HG02973 (cell line): ENCODE results near the gene OAS3.
A peak's percentile ranks its signal among the peaks of the same experiment; 100 is the strongest.
"Not testable (repeated sequence)": the region's sequence is repeated elsewhere in the genome, so short reads cannot be mapped to it uniquely, and the experiment has no call there.

Source experiments
- ATAC-seq: cut with Tn5 transposase; IDR thresholded peaks from one replicate; pipeline ENCODE4 v1.9.1; 2021; ENCODE audit warnings: moderate library complexity; ENCODE audit not compliant: unreplicated experiment

Gene OAS3

DNA sequence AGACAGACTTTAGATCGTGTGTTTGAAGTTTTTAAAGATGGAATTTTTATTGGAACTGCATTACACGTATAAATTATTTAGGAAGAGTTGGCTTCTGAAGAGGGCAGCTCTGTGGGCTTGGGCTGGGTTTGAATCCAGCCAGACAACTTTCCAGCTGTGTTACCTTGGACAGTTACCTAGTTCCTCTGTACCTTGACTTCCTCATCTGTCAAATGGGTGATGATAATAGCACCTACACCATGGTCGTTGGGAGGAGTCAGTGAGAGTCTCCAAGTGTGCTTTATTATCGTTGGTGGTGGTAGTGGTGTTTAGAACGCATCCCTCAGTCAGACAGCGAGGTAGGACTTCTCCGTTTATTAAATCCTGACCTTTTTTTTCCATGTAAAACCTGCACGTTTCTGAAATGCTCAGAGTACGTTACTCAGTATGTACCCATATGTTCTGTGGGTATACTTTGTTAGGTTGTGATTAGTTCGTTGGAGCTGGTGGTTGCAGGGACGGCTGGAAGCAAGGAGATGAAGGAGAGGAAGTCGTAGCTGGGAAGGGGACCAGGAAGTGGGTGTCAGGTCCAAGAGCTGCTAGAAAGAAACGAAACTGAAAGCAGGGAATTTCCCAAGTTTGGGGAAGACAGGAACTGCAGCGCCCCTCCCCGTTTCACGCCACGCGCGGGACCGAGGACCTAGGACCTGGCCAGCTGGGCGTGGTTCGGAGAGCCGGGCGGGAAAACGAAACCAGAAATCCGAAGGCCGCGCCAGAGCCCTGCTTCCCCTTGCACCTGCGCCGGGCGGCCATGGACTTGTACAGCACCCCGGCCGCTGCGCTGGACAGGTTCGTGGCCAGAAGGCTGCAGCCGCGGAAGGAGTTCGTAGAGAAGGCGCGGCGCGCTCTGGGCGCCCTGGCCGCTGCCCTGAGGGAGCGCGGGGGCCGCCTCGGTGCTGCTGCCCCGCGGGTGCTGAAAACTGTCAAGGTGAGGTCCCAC, at the start of gene OAS3:
OAS3 (plus strand) TSS at position 734 of the 979 bp plus-strand sequence; CDS start at position 791, 57 bp downstream.
- ATAC-seq, result no peak

DNA sequence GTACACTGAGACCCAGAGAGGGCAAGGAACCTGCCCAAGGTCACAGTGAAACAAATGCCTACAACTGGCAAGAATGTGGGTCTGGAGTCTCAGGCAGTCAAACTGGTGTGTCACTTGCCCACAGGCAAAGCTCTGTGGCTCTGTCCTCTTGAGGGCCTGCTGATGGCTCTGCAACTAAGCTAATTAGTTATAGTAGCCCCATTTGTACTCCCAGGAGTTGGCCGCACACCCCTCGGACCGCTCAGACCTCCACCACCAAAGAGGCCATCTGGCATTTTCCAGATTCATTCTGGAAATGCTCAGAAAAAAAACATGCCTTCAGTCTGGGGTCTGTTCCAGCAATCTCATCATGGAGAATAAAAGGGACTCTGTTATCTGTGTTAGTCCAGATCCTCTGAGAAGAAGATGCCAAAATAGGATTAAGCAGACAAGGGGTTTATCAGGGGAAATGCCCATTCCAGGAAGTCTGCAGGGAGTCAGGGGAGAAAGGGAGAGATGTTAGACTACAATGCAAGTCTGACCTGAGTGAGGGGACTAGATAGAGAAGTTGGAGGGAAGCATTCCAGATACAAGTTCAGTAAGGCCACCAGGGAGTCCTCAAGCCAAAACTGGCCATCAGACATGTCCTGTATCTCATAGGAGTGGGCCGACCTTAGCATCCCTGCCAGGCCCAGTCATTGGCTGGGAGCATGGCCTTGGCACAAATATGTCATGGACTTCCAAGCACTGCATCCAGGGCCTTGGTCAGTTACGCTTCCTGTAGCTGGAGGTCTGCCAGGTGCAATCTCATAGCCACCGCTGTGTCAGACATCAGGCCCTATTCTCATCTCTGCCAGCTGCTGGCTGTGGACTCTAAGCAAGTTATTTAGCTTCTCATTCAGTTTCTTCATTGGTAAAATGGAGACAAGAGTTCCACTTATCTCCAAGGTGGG, 46.9 kb upstream of the OAS3 start:
- ATAC-seq, result no peak

DNA sequence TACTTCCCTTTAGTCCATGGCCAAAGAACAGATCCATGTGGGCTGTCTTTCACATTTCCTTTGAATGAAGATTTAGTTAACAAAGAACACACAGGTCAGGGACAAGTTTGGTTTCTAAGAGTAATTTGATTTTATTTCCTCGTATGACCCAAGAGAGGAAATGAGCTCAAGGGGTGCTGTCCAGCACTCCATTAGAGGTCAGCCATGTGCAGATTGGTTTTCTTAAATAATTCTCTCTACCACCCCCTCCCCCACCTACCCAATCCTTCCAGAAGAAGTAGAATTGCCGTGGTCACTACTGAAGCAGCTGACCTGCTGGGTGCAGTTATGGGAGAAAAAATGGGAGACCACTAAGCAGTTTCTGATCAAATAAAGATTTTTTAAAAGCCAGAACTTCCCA, 45.4 kb upstream of the OAS3 start:
- no peak for ATAC-seq

GRCh38 chr12:112894128-112894527, 44.1 kb upstream of the OAS3 start:
- ATAC-seq, result no peak

GRCh38 chr12:112898380-112898779, 39.9 kb upstream of the OAS3 start:
- no peak for ATAC-seq

DNA sequence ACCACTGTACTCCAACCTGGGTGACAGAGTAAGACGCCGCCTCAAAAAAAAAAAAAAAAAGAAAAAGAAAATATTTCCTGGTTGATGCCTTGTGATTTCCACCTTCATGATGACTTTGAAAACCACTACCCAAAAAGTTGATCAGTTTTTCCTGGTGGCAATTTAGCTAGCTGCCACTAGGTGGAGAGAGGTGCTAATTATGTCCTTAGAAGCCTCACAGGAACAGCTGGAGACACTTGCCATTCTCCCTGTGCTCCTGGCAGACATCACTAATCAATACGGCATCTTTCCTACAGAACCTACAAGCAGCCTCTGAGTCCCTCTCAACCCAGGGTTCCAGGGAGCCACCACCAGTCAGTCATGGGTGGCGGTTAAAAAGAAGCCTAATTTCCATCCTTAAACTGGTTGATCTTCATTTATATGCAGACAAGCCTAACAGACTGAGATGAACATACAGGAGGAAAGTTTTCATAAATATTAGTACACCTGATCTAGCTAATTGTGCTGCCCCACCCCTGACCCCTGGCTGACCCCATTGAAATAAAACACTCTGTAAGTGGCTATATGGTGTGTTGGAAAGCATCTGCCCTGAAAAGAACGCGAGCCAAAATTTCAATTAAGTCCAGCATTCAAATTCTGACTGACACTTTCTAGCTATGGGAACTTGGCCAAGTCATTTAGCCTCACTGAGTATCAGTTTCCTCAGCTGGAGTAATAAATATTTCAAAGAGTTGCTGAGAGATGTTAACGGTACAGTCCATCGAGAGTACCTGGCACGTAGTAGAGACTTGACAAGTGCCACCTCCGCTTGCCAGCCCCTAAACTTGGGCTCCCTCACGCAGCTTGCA, 37.8 kb upstream of the OAS3 start:
- no peak for ATAC-seq

DNA sequence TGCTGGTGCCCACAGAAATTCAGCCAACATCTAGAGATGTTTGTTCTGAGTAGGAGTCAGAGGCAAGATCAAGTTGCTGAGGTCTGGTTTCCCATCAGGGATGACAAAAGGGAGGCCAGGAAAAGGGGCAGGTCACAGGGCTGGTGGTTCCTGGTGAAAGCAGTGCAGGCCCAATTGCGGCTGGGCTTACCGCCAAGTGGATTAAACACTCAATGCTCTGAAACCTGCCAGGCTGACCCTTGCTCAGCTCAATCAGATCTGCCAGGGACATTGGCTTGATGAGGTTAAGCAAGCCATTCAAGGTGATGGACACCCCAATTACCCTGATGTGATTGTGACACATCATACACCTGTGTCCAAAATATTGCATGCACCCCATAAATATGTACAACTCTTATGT, 37.0 kb upstream of the OAS3 start:
- no peak for ATAC-seq

- no peak for ATAC-seq
Observed at GRCh38 chr12:112904571-112904970, 33.7 kb upstream of the OAS3 start.

DNA sequence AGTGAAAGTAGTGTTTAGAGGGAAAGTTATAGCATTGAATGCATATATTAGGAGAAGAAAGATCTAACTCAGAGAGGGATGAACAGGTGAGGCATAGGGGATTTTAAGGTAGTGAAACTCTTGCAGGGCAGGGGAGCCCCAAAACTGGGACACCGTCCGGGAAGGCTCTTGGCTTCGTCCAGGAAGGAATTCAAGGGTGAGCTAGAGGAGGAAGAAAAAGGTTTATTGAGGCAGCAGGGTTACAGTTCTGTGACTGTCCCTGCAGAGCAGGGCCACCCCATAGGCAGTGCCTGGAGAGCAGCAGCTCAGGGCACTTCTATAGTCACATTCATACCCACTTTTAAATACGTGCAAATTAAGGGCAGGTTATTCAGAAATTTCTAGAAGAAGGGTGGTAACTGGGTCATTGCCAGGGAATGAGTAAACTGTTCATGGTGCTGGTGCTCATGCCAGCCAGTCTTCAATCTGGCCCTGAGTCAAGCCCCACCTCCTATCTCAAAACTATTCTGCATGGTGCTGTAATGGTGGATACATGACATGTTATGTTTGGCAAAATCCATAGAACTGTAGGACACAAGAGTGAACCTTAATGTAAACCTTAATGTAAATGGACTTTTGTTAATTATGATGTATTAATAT, 32.7 kb upstream of the OAS3 start:
- no peak for ATAC-seq

DNA sequence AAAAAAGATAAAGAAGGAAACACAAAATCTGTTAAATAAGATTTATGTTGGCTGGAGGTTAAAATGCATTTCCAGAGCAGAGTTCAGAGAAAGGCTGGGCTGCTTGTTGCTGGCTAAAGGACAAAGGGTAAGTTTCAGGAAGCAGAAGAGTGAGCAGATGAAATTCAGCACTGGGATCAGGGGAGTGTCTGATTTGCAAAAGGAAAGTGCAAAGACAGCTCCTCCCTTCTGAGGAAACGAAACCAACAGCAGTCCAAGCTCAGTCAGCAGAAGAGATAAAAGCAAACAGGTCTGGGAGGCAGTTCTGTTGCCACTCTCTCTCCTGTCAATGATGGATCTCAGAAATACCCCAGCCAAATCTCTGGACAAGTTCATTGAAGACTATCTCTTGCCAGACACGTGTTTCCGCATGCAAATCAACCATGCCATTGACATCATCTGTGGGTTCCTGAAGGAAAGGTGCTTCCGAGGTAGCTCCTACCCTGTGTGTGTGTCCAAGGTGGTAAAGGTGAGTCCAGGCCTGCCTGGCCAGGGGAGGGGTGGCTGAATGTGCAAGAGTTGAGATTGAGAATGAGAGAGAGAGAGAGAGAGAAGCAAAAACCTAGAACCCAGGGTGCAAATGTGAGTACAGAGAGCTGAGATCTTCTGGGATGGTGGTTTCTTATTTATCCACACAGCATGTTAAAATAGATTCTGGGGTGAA, 31.4 kb upstream of the OAS3 start, which contains the start of gene OAS1:
OAS1 (plus strand) TSS at position 251 of the 703 bp plus-strand sequence; CDS start at position 329, 78 bp downstream.
- ATAC-seq, result peak; percentile 64

- ATAC-seq, result peak; percentile 69
Observed at GRCh38 chr12:112907415-112908157, 30.7 kb upstream of the OAS3 start.

GRCh38 chr12:112908548-112908947, 29.7 kb upstream of the OAS3 start:
- no peak for ATAC-seq

GRCh38 chr12:112909693-112910092, 28.6 kb upstream of the OAS3 start:
- no peak for ATAC-seq

DNA sequence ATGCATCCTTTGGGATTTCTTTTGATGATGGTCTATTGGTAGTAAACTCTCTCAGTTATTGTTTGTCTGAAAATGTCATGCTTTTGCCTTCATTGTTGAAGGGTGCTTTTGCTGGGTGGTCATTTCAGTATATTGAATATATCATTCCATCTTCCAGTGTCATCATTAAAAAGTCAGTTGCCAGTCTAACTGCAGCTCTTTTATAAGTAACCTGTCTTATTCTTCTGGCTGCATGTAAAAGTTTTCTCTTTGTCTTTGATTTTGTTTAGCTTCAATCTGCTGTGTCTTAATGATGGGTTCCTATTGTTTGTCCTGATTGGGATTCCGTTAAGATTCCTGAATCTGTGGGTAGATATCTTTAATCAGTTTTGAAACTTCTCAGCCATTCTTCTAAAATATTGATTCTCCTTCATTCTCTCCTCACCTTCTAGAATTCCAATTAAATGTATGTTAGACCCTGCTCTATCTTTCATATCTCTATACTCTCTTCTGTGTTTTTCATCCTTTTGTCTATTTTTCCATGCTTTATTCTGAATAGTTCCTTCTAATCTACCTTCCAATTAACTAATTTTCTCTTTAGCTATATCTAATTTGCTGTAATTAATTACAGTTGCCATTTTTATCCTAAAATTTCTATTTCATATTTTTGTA, 25.1 kb upstream of the OAS3 start:
- ATAC-seq, result no peak

- ATAC-seq, result not testable (repeated sequence)
Observed at GRCh38 chr12:112913888-112914287, 24.4 kb upstream of the OAS3 start.

GRCh38 chr12:112916270-112916669, 22.0 kb upstream of the OAS3 start:
- ATAC-seq, result no peak

- no peak for ATAC-seq
Observed at GRCh38 chr12:112919121-112919520, 19.2 kb upstream of the OAS3 start.

GRCh38 chr12:112924986-112925385, 13.3 kb upstream of the OAS3 start:
- ATAC-seq, result peak; percentile 59
